Measurements from ENCODE around the gene MORN1. TPM values are rescaled to one million over a fixed set of nuclear protein-coding genes. Genes with fewer than 3 reads are reported as not detected.
A peak's percentile ranks its signal among the peaks of the same experiment; 100 is the strongest.

Gene MORN1
- total and polyA plus RNA-seq, 4 donors = 5.2 to 23.9 (median 13.9) TPM

DNA sequence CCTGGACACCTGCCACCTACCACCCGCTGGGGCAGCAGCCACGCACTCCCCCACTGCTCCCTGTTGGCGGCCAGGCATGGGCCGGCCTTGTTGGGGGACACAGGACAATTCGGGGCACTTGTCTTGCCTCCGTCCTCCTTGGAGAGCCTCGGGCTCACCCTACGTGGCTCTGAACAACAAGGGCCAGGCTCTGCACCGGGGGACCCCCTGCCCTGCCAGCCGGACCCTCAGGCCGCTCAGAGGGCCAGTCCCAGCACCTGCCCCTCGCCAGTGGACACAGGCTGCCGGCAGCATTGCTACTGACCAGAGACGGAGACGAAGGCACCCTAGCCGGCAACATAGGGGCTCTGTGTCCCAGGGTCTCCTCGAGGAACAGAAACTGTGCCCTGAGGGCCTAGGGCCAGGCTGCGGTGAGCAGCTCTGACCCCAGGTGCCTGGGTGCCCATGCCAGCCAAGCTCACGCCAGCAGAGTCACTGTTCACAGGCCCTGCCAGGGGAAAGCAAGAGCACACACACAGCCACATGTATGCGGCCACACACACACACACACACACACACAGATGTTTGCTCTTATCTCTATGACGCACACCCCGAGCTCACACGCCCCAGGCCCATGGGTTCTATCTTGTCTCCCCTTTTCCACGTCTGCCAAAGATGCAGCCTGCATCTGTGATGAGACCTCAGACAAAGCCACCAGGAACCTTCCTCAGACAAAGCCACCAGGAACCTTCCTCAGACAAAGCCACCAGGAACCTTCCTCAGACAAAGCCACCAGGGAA, 45.9 kb downstream of the MORN1 start:
- Histone ChIP-seq H3K27ac (ENCODE audit: low read depth in 1 of 2, low read length in 1 of 2) (no peak overlapping the region), H3K36me3 (ENCODE audit: control insufficient read depth in 4 of 4, insufficient read depth in 4 of 4, low read length in 4 of 4) (no peaks in the 10 kb centered on the region), H3K9ac (ENCODE audit: insufficient read depth in 1 of 2, low read length in 2 of 2) (no peak overlapping the region), H3K9me3 (ENCODE audit: control insufficient read depth in 4 of 4, insufficient read depth in 3 of 4, low read length in 3 of 4) (peaks cover 0 to 5% (median 0%) of the 10 kb centered on the region in 4 donors), H3K27me3 (ENCODE audit: control insufficient read depth in 3 of 3, insufficient read depth in 3 of 3, low read length in 2 of 3) (no peaks in the 10 kb centered on the region), H3K4me1 (ENCODE audit: control insufficient read depth in 5 of 5, insufficient read depth in 5 of 5, low read length in 5 of 5) (peaks cover 0 to 4% (median 0%) of the 10 kb centered on the region in 5 donors), H3K4me3 (no peak overlapping the region)
- peak in 1 of 3 donors; percentile 12 for DNase-seq
- WGBS, 2 donors = 88 to 89% methylated on average over 23 to 24 of the region's 24 CpGs
- no peak for ATAC-seq (ENCODE audit: insufficient read depth, low FRiP score)
- TF ChIP-seq, protein P1, sequence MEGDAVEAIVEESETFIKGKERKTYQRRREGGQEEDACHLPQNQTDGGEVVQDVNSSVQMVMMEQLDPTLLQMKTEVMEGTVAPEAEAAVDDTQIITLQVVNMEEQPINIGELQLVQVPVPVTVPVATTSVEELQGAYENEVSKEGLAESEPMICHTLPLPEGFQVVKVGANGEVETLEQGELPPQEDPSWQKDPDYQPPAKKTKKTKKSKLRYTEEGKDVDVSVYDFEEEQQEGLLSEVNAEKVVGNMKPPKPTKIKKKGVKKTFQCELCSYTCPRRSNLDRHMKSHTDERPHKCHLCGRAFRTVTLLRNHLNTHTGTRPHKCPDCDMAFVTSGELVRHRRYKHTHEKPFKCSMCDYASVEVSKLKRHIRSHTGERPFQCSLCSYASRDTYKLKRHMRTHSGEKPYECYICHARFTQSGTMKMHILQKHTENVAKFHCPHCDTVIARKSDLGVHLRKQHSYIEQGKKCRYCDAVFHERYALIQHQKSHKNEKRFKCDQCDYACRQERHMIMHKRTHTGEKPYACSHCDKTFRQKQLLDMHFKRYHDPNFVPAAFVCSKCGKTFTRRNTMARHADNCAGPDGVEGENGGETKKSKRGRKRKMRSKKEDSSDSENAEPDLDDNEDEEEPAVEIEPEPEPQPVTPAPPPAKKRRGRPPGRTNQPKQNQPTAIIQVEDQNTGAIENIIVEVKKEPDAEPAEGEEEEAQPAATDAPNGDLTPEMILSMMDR (IDR thresholded peaks at IDR 0.05; ENCODE audit: control extremely low read depth, extremely low read depth) = no peak

DNA sequence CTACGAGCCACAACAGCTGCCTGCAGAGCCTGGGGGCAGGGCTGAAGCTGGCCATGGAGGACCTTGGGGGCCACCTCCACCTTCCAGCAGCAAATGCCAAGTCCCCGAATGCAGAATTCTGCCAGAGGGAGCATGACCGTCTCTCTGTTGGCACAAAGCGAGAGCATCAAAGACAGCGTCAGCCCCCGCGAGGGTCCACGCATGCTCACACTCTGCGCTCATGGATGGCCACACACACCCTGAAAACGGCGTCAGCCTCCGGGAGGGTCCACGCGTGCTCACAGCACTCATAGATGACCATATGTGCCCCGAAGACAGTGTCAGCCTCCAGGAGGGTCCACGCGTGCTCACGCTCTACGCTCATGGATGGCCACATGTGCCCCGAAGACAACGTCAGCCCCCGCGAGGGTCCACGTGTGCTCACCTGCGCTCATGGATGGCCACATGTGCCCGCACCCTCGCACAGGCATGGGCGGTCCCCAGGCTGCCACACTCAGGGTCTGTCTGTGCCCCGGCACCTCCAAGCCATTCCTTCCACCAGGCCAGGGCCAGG, 46.5 kb downstream of the MORN1 start:
- H3K36me3 ChIP-seq (ENCODE audit: control insufficient read depth in 4 of 4, insufficient read depth in 4 of 4, low read length in 4 of 4) = no peaks in the 10 kb centered on the region
- ATAC-seq (ENCODE audit: insufficient read depth, low FRiP score) (no peak), DNase-seq (no peak)
- H3K27ac ChIP-seq (ENCODE audit: low read depth in 1 of 2, low read length in 1 of 2) = no peak overlapping the region
- no peak overlapping the region for H3K9ac ChIP-seq (ENCODE audit: insufficient read depth in 1 of 2, low read length in 2 of 2)
- H3K4me1 ChIP-seq (ENCODE audit: control insufficient read depth in 5 of 5, insufficient read depth in 5 of 5, low read length in 5 of 5) = peaks cover 0 to 4% (median 0%) of the 10 kb centered on the region in 5 donors
- WGBS, 2 donors = 94% methylated on average over 29 of the region's 29 CpGs
- no peak overlapping the region for H3K4me3 ChIP-seq
- peaks cover 0 to 5% (median 0%) of the 10 kb centered on the region in 4 donors for H3K9me3 ChIP-seq (ENCODE audit: control insufficient read depth in 4 of 4, insufficient read depth in 3 of 4, low read length in 3 of 4)
- no peaks in the 10 kb centered on the region for H3K27me3 ChIP-seq (ENCODE audit: control insufficient read depth in 3 of 3, insufficient read depth in 3 of 3, low read length in 2 of 3)
- TF ChIP-seq, protein P1 (IDR thresholded peaks at IDR 0.05; ENCODE audit: control extremely low read depth, extremely low read depth) = no peak

DNA sequence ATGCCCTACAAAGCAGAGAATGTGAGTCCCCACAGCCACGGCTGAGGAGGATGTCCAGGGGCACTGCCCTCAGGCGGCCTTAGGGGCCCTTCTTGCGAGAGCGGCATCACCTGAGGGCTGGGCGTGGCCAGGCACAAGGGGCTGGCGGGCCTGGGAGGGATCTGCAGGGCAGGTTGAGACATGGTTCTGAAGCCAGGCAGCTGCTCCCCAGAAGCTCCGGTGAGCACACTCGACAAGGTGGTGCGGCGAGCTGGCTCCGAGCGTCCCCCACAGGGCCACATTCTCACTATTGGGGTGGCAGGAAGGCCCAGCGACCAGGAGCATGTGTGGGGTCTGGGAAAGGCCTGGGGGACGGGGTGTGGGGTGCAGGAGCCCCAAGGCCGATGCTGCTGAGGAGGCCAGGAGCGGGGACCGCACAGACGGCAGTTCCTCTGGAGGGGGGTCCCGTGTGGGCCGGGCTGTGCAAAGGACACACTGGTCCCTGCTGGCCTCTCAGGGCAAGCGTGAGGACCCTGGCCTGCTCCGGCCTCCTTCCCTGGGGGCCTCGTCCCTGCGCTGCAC, 47.2 kb downstream of the MORN1 start:
- Histone ChIP-seq H3K4me1 (ENCODE audit: control insufficient read depth in 5 of 5, insufficient read depth in 5 of 5, low read length in 5 of 5) (peaks cover 0 to 4% (median 0%) of the 10 kb centered on the region in 5 donors), H3K36me3 (ENCODE audit: control insufficient read depth in 4 of 4, insufficient read depth in 4 of 4, low read length in 4 of 4) (no peaks in the 10 kb centered on the region), H3K9ac (ENCODE audit: insufficient read depth in 1 of 2, low read length in 2 of 2) (no peak overlapping the region), H3K27ac (ENCODE audit: low read depth in 1 of 2, low read length in 1 of 2) (no peak overlapping the region), H3K27me3 (ENCODE audit: control insufficient read depth in 3 of 3, insufficient read depth in 3 of 3, low read length in 2 of 3) (no peaks in the 10 kb centered on the region), H3K4me3 (no peak overlapping the region), H3K9me3 (ENCODE audit: control insufficient read depth in 4 of 4, insufficient read depth in 3 of 4, low read length in 3 of 4) (peaks cover 0 to 5% (median 0%) of the 10 kb centered on the region in 4 donors)
- TF ChIP-seq, protein P1 (IDR thresholded peaks at IDR 0.05; ENCODE audit: control extremely low read depth, extremely low read depth) = no peak
- no peak for DNase-seq
- WGBS, 2 donors = 86 to 89% methylated on average over 22 to 24 of the region's 24 CpGs
- ATAC-seq (ENCODE audit: insufficient read depth, low FRiP score) = no peak
